RWPE1 (cell line): ENCODE data around the gene CSPG4.
"Not testable (repeated sequence)": the region's sequence is repeated elsewhere in the genome, so short reads cannot be mapped to it uniquely, and the experiment has no call there.

Source experiments
- CTCF ChIA-PET: fragments of 350-600 bp; sonication (Branson Sonifier 250); formaldehyde crosslinking; extraction: SDS; loops from one replicate; lab custom pipeline; 2021; lab: Yijun Ruan, JAX
- POLR2A ChIA-PET: fragments of 400-600 bp; formaldehyde crosslinking; extraction: SDS; loops from one replicate; lab custom pipeline; 2020; ENCODE audit warnings: antibody characterized with exemption; ENCODE audit not compliant: low non-redundant PET; lab: Yijun Ruan, JAX
- DNase-seq: peaks from one replicate; pipeline ENCODE4 v3.0.0; 2012; ENCODE audit warnings: low spot score
- H3K27ac ChIP-seq: fragments of 450-650 bp; 2 replicates; pipeline ENCODE4 v1.5.1; 2017
- TF ChIP-seq, protein P1 (sequence below): fragments of 450-650 bp; conservative IDR thresholded peaks from 2 replicates; pipeline ENCODE4 v1.5.1; 2017; ENCODE audit warnings: low read depth, mild to moderate bottlenecking

The CSPG4 gene

DNA sequence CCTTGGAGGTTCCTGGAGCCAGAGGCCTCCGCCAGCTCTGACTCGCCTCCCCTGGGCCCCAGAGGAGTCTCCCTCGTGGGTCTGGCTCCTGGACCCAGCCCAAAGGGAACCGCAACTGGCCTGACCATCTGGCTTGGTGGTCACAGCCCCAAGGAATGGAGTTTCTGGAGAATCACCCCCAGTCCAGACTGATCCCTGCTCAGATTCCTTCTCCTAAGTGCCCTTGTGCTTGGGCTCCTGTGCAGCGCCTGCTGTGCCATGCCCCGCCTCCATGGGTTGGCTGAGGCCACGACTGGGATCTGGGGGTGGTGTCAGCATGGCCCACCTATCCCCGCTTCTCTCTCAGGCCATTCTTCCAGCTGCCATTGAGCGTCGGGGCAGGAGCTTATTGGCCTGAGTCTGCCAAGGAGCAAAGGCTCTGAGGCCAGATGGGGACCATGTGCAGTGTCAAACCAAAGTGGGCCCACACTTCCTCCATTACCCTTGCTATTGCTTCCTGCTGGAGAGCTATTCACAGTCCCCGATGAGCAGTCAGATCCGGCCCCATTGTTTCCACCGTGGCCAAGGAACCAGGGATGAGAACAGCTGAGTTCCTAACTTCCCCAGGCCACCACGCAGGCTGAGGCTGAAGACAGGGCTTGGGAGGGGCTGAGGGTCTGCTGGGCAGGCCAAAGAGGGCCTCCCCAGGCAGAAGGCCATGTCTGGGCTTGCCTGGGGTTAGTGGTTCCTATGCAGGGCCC, 19.0 kb downstream of the CSPG4 start:
- ChIA-PET POLR2A (no interaction called here), CTCF (interaction anchor here (0.6 to 1.6 kb wide), 3 partner anchors 8 to 109 kb away, joined by 3 to 5 read pairs (median 3); no protein-coding TSS in a partner anchor)

DNA sequence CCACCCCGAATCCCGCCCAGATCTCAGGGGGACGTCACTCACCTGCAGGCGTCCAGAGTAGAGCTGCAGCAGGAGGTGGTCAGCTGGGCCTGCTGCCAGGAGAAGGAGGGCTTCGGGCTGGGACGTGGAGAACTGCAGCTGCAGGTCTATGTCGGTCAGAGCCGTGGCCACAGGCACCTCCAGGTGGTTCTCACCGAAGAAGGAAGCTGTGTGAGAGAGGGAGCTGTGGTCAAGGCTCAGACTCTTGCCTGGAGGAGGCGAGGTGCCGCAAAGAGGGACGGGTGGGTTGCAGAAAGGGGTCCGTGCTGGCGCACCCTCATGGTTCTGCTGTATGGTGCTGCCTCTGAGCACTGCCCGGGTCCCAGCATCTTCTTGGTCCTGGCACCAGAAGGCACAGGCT, 19.6 kb downstream of the CSPG4 start:
- DNase-seq, POLR2A ChIA-PET: not testable (repeated sequence)
- peak overlapping the region; percentile 95 for H3K27ac ChIP-seq
- CTCF ChIA-PET: interaction anchor here (0.6 to 1.1 kb wide), 2 partner anchors 8 to 110 kb away, joined by 3 to 5 read pairs; no protein-coding TSS in a partner anchor

More for the DNA sequence above, 19.0 kb downstream of the CSPG4 start:
- TF ChIP-seq, protein P1, sequence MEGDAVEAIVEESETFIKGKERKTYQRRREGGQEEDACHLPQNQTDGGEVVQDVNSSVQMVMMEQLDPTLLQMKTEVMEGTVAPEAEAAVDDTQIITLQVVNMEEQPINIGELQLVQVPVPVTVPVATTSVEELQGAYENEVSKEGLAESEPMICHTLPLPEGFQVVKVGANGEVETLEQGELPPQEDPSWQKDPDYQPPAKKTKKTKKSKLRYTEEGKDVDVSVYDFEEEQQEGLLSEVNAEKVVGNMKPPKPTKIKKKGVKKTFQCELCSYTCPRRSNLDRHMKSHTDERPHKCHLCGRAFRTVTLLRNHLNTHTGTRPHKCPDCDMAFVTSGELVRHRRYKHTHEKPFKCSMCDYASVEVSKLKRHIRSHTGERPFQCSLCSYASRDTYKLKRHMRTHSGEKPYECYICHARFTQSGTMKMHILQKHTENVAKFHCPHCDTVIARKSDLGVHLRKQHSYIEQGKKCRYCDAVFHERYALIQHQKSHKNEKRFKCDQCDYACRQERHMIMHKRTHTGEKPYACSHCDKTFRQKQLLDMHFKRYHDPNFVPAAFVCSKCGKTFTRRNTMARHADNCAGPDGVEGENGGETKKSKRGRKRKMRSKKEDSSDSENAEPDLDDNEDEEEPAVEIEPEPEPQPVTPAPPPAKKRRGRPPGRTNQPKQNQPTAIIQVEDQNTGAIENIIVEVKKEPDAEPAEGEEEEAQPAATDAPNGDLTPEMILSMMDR: no peak
- peak overlapping the region; percentile 95 for H3K27ac ChIP-seq
- no peak for DNase-seq

DNA sequence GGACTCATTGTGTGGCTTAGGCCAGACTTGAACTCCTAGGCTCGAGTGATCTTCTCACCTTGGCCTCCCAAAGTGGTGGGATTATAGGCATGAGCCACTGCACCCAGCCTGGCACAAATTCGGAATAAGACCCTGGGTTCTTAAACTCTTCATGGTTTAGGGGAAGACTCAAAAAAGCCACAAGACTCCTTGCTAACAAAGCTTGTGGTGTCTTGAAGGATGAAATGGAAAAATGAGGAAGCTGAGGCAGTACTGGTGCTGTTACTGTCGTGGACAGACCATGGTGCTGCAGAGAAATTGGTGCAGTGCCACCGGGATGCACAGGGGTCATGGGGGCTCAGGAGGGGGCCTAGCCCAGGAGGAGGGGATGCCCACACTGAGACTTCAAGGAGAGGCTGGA, 20.3 kb downstream of the CSPG4 start:
- H3K27ac ChIP-seq, DNase-seq, CTCF ChIA-PET, POLR2A ChIA-PET: not testable (repeated sequence)

DNA sequence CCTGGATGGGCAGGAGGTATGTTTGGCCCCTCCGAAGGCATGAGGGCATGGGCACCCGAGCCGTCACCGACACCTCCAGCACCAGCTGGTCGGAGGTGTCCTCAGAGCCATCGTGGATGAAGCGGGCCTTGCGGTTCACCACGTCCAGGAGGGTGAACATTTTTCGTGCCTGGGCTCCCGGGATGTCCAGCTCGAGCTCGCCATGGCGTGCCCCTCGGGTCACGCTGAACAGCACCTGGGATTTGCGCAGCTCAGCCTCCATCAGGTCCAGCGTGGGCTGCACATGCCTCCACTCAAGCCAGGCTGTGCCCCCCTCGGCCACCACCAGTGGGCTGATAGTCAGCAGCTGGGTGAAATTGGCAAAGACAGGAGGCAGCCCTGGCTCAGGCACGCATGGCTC, 23.2 kb downstream of the CSPG4 start:
- DNase-seq, H3K27ac ChIP-seq, POLR2A ChIA-PET: not testable (repeated sequence)
- CTCF ChIA-PET: interaction anchor here (0.7 kb wide), 1 partner anchor 112 kb away, joined by 3 read pairs; no protein-coding TSS in a partner anchor

DNA sequence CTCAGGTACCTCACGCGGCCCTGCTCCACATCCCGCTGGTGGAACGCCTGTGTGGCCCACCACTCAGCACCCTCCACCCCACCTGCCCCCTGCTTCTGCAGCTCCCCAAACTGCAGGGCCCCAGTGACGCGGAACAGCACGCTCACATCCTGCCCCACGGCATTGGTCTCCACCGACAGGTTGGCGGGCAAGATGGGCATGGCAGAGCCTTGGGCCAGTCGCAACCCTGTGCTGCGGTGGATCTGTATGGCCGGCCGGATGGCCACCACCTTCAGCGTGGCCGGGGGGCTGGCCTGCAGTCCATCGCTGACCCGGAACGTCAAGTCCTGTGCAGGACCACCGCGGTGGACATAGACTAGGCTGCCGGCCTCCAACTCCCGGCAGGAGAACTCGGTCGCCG, 23.8 kb downstream of the CSPG4 start:
- no peak for DNase-seq
- ChIA-PET CTCF (interaction anchor here (0.7 kb wide), 1 partner anchor 113 kb away, joined by 3 read pairs; no protein-coding TSS in a partner anchor), POLR2A (no interaction called here)
- TF ChIP-seq, protein P1: no peak
- no peak overlapping the region for H3K27ac ChIP-seq

DNA sequence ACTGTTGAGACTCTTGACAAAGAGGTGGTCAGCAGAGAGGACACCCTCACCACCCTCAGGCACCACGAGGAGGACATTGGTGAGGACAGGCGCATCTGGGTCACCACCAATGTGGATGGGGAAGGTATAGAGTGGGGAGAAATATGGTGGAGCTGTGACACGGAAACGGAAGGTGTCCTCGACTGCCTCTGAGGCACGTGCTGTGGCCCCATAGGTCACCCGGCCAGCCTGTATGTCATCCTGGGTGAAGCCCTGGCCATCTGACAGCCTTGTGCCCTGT, 24.4 kb downstream of the CSPG4 start:
- CTCF ChIA-PET: interaction anchor here (0.7 kb wide), 1 partner anchor 113 kb away, joined by 3 read pairs; no protein-coding TSS in a partner anchor
- no peak for DNase-seq
- POLR2A ChIA-PET: no interaction called here
- TF ChIP-seq, protein P1: no peak
- H3K27ac ChIP-seq: no peak overlapping the region

DNA sequence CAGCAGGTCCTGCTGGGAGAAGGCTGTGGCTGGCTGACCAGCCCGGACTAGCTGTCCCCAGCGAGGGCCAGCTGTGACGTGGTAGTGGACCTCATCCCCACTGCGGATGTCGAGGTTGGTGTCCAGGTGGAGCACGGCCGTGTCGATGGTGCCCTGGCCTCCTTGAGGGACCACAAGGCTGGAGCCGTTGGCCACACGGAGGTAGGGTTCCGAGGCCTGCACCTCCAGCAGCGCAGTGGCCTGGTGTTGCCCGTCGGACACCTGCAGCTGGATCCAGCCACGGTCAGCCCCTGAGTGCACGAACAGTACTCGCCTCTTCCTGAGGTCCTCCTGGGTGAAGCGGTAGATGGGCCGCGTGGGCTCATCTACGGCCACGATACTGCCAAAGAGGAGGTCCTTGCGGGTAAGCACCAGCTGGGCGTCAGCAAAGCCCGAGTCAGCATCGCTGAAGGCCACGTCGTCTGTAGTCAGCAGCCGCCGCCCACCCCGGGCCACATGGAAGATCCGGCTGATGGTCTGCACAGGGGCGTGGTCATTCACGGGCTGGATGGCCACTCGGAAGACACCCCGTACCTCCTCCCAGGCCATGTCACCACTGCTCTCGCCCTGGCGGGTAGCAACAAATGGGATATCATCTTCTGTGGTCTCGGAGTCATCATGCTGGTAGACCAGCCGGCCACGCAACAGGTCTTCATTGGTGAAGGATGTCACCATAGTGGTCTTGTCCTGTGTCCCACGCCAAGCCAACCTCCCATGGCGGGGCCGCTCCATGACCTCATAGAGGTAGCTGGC, 25.0 kb downstream of the CSPG4 start:
- POLR2A ChIA-PET: no interaction called here
- H3K27ac ChIP-seq: no peak overlapping the region
- CTCF ChIA-PET: interaction anchor here (0.8 to 2.5 kb wide), 2 partner anchors 45 to 114 kb away, joined by 6 to 13 read pairs; no protein-coding TSS in a partner anchor
- no peak for DNase-seq
- TF ChIP-seq, protein P1: no peak

DNA sequence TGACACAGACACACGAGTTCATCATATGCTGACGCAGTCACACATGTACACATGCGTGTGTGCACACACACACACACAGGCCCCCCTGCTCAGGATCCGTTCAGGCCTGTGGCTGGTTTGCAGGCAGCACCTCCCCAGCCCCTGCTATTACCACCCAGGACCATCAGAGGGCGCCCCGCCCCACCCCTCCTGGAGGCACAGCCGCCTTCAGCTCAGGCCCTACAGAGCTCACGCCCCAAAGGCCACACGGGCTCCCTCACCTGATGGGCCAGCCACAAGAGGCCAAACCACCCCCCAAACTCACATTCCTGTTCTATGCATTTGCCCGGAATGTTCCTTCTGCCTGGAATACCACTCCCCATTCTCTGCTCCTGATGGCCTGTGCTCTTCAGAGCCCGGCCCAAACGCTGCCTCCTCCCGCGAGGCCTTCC, 26.4 kb downstream of the CSPG4 start:
- TF ChIP-seq, protein P1: peak; percentile 97
- H3K27ac ChIP-seq, POLR2A ChIA-PET, DNase-seq: not testable (repeated sequence)
- CTCF ChIA-PET: interaction anchor here (0.5 to 2.5 kb wide), 7 partner anchors 8 to 201 kb away, joined by 3 to 13 read pairs (median 4); no protein-coding TSS in a partner anchor
